ENCODE data around the gene PNPLA7. TPM values are rescaled to one million over a fixed set of nuclear protein-coding genes. Genes with fewer than 3 reads are reported as not detected.

The PNPLA7 gene
- total RNA-seq, 1 donor from 2014 or later, result 16.2 TPM

DNA sequence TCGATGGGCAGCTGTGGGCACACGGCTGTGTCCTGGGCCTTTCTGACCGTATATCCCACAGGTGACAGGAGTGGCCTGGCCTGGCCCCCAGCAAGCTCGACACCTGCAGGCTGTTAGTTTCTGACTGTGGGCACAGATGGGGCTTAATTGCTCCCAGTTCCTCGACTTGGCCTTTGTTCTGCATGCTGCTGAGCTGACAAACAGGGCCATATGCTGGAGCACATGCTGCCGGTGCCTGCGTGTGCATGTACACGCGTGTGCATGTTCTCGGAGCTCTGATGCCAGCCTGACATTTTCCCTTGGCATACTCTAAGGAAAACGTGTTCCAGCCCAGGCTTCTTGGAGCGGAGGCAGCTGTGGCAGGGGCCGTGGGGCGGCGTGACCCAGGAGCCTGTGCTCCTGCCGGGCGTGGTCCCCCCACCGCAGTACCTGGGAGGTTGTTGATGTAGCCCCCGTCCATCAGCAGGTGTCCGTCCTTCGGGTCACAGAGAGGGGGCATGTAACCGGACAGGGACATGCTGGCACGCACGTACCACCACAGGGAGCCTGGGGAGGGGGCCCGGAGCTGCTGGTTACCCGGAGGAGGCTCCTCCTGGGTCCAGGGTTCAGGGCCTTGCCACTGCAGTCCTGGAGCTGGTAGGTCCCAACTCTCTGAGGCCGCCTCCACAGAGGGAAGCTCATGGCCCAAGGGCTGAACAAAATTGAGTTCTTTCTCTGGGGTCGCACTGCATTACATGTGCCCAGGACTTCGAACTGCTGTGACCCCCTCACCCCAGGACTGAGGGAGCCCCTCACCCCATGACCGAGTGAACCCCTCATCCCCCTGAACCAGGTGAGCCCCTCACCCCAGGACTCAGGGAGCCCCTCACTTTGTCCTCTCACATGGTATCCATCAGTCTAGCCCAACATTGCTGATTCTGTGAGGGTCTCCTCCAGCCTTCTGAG, 86.9 kb downstream of the PNPLA7 start:
- TF ChIP-seq, protein P1, sequence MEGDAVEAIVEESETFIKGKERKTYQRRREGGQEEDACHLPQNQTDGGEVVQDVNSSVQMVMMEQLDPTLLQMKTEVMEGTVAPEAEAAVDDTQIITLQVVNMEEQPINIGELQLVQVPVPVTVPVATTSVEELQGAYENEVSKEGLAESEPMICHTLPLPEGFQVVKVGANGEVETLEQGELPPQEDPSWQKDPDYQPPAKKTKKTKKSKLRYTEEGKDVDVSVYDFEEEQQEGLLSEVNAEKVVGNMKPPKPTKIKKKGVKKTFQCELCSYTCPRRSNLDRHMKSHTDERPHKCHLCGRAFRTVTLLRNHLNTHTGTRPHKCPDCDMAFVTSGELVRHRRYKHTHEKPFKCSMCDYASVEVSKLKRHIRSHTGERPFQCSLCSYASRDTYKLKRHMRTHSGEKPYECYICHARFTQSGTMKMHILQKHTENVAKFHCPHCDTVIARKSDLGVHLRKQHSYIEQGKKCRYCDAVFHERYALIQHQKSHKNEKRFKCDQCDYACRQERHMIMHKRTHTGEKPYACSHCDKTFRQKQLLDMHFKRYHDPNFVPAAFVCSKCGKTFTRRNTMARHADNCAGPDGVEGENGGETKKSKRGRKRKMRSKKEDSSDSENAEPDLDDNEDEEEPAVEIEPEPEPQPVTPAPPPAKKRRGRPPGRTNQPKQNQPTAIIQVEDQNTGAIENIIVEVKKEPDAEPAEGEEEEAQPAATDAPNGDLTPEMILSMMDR (IDR thresholded peaks at IDR 0.05), result no peak
- no peak for TF ChIP-seq POLR2A (IDR thresholded peaks at IDR 0.05)
- peaks cover 16% of the 10 kb centered on the region for H3K4me1 ChIP-seq
- no peak overlapping the region for H3K27ac ChIP-seq
- intact Hi-C loops (cut with DNase I), result no loop called here
- no peak overlapping the region for H3K4me3 ChIP-seq
- DNase-seq (ENCODE audit: extremely low spot score in 2 of 2), result no peak
- no peaks in the 10 kb centered on the region for H3K27me3 ChIP-seq
- no peaks in the 10 kb centered on the region for H3K36me3 ChIP-seq
- no peaks in the 10 kb centered on the region for H3K9me3 ChIP-seq

DNA sequence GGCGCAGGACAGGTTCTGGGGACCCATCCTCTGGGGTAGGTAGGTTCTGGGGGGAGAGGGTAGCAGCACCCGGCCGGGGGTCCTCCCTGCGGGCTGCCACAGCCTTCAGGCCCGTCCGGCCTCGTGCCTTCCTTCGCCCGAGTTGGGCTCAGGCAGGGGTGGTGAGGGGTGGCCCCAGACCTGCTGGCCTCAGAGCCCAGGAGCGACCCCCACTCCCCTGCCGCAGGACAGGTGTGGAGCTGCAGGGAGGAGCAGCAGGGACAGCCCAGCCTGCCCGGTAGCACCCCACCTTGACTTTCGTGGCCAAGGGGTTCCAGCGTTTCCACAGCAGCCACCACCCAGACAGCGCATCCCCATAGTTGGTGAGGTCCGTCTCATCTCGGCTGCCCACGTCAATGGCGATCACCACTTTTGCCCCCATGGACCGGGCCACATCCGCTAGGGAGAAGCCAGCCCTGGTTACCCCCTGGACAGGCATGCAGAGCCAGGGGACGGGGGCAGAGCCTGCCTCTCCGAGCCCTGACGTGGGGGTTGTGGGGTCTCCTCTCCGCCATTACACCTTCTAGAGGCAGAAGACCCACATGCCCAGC, 87.7 kb downstream of the PNPLA7 start:
- H3K27ac ChIP-seq, result no peak overlapping the region
- H3K4me1 ChIP-seq, result peaks cover 24% of the 10 kb centered on the region
- intact Hi-C loops (cut with DNase I), result no loop called here
- H3K27me3 ChIP-seq, result no peaks in the 10 kb centered on the region
- no peaks in the 10 kb centered on the region for H3K36me3 ChIP-seq
- H3K4me3 ChIP-seq, result no peak overlapping the region
- no peak for DNase-seq (ENCODE audit: extremely low spot score in 2 of 2)
- no peaks in the 10 kb centered on the region for H3K9me3 ChIP-seq
- TF ChIP-seq, protein P1 (IDR thresholded peaks at IDR 0.05), result no peak
- TF ChIP-seq POLR2A (IDR thresholded peaks at IDR 0.05), result no peak
- no peak for TF ChIP-seq POLR2AphosphoS5 (IDR thresholded peaks at IDR 0.05; ENCODE audit: insufficient read depth in 1 of 2, low read depth in 1 of 2)

DNA sequence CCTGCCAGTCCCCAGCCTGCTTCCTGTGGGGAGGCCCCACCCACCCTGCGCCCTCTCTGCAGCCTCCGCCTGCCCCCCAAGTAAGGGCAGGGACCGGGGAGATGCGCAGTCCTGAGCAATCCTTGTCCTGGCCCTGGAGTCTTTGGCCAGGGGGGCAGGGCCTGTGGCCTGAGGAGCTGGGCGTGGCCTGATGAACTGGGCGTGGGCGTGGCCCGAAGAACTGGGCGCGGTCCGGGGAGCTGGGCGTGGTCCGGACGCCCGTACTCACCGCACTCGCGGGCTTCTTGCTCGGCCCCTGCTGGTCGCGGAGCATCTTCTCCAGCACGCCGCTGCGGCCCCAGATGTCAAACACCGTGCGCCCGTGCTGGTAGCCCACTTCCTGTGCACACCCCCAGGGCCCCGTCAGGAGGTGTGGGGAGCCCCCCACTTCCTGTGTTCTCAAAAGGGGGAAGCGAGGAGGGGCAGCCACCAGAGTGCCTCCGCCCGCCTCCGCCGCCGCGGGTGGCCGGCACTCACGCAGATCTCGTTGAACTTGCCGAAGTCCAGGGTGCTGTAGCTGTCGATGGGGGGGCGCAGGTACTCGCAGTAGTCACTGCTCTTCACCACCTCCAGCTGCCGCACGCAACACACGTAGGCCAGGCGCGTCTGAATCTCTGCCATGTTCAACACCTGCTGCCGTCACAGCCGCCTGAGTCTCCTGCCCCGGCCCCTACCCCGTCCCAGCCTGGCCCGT, 88.4 kb downstream of the PNPLA7 start:
- Histone ChIP-seq H3K36me3 (no peaks in the 10 kb centered on the region), H3K27me3 (no peaks in the 10 kb centered on the region), H3K27ac (no peak overlapping the region), H3K4me3 (no peak overlapping the region), H3K9me3 (no peaks in the 10 kb centered on the region), H3K4me1 (peaks cover 24% of the 10 kb centered on the region)
- intact Hi-C loops (cut with DNase I), result no loop called here
- DNase-seq (ENCODE audit: extremely low spot score in 2 of 2), result no peak
- TF ChIP-seq POLR2AphosphoS5 (IDR thresholded peaks at IDR 0.05; ENCODE audit: insufficient read depth in 1 of 2, low read depth in 1 of 2), result peak in 1 of 2 donors; percentile 65
- TF ChIP-seq, protein P1 (IDR thresholded peaks at IDR 0.05), result no peak
- TF ChIP-seq POLR2A (IDR thresholded peaks at IDR 0.05), result no peak

DNA sequence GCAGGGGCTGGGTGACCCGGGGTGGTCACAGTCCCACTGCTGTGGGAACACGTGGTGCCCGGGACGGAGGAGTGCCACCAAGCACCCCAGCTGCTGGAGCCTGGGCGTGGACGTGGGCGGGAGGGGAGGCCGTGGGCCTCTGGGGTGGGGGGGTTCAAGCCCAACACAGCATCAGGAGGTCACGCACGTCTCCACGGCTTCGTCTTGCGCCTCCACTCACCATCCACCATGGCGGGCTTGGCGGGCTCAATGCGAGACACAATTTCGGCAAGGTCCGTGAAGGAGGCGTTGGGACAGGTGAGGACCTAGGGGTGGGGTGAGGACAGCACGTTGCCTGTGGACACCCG, 88.9 kb downstream of the PNPLA7 start:
- no peak overlapping the region for H3K27ac ChIP-seq
- intact Hi-C loops (cut with DNase I), result no loop called here
- no peaks in the 10 kb centered on the region for H3K9me3 ChIP-seq
- no peak overlapping the region for H3K4me3 ChIP-seq
- H3K36me3 ChIP-seq, result no peaks in the 10 kb centered on the region
- TF ChIP-seq POLR2A (IDR thresholded peaks at IDR 0.05), result no peak
- TF ChIP-seq POLR2AphosphoS5 (IDR thresholded peaks at IDR 0.05; ENCODE audit: insufficient read depth in 1 of 2, low read depth in 1 of 2), result no peak
- TF ChIP-seq, protein P1 (IDR thresholded peaks at IDR 0.05), result no peak
- DNase-seq (ENCODE audit: extremely low spot score in 2 of 2), result no peak
- no peaks in the 10 kb centered on the region for H3K27me3 ChIP-seq
- H3K4me1 ChIP-seq, result peaks cover 24% of the 10 kb centered on the region
